Measurements from ENCODE around the gene NES. TPM values are rescaled to one million over a fixed set of nuclear protein-coding genes. Genes with fewer than 3 reads are reported as not detected.
"Not testable (repeated sequence)": the region's sequence is repeated elsewhere in the genome, so short reads cannot be mapped to it uniquely, and the experiment has no call there.

The NES gene
- total and polyA plus RNA-seq, 2 donors: 3.3 to 3.7 TPM

- no peaks in the 10 kb centered on the region for H3K36me3 ChIP-seq (ENCODE audit: control insufficient read depth in 2 of 2, insufficient read depth in 2 of 2, low read length in 1 of 2)
- peaks cover 0 to 2% of the 10 kb centered on the region in 2 donors for H3K4me1 ChIP-seq (ENCODE audit: control insufficient read depth in 2 of 2, insufficient read depth in 2 of 2, low read length in 2 of 2)
- no peak within 1 kb of the TSS for H3K27ac ChIP-seq (ENCODE audit: low read depth in 1 of 2, low read length in 1 of 2)
- H3K4me3 ChIP-seq (ENCODE audit: low read length in 2 of 2): peak within 1 kb of the TSS in 1 of 2 donors; percentile 34
- H3K9me3 ChIP-seq (ENCODE audit: control insufficient read depth in 2 of 2, insufficient read depth in 1 of 2, low read length in 1 of 2): peaks cover 0 to 4% of the 10 kb centered on the region in 2 donors
- no peak for DNase-seq (ENCODE audit: low read depth in 6 of 9, low spot score in 9 of 9)
- H3K27me3 ChIP-seq (ENCODE audit: control insufficient read depth in 2 of 2, insufficient read depth in 1 of 2, low read length in 1 of 2): peaks cover 74 to 97% of the 10 kb centered on the region in 2 donors
- WGBS: 1% methylated on average over 46 of the region's 46 CpGs
These were observed 35.4 kb downstream of the NES start, which contains the start of gene BCAN for GRCh38 chr1:156641761-156642264. BCAN (plus strand) TSS chr1:156642117; CDS start chr1:156646055, 3,938 bp downstream.

DNA sequence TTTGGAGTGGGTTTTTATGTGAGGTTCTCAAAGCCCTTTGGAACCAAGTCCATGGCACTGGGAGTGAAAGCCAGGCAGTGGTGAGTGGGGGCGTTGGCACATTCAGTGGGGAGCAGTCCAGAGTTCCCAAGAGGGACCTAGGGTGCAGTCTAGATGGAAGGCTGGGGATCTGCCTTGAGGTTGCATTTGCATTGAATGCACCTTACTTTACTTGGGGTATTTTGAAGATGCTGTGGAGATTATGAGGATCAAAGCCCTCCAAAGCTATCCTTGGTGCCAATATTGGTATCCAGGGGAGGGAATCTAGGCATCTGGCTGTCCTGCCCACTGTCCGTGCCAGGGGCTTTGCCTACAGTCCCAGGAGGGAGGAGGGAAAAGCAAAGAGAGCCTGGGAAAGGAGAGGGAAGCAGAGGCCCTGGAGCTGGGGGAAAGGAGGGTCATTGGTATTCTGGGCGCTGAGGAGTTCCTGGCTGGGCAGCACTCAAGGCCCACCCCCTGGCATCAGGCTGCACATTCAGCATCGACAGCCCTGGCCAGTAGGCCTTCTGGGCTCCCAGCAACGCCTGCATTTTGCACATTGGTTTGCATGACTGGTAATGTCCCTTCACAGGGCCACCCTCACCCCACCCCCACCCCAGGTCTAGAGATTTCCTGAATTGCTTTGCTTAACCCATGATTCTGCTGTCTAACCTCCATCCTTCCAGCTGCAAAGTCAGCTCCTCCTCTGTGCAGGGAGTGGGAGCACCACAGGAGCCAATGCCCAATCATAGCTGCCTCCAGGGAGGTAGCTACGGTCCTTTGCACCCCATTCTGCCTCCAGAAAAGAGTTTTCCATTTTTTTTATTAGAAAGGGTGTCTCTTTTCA, 36.1 kb downstream of the NES start:
- Histone ChIP-seq H3K4me3 (ENCODE audit: low read length in 2 of 2) (no peak overlapping the region), H3K27ac (ENCODE audit: low read depth in 1 of 2, low read length in 1 of 2) (no peak overlapping the region), H3K4me1 (ENCODE audit: control insufficient read depth in 2 of 2, insufficient read depth in 2 of 2, low read length in 2 of 2) (peaks cover 0 to 2% of the 10 kb centered on the region in 2 donors), H3K9me3 (ENCODE audit: control insufficient read depth in 2 of 2, insufficient read depth in 1 of 2, low read length in 1 of 2) (peaks cover 0 to 4% of the 10 kb centered on the region in 2 donors), H3K36me3 (ENCODE audit: control insufficient read depth in 2 of 2, insufficient read depth in 2 of 2, low read length in 1 of 2) (no peaks in the 10 kb centered on the region), H3K27me3 (ENCODE audit: control insufficient read depth in 2 of 2, insufficient read depth in 1 of 2, low read length in 1 of 2) (peaks cover 69 to 95% of the 10 kb centered on the region in 2 donors)
- WGBS: 43% methylated on average over 6 of the region's 6 CpGs
- DNase-seq (ENCODE audit: low read depth in 6 of 9, low spot score in 9 of 9): no peak

DNA sequence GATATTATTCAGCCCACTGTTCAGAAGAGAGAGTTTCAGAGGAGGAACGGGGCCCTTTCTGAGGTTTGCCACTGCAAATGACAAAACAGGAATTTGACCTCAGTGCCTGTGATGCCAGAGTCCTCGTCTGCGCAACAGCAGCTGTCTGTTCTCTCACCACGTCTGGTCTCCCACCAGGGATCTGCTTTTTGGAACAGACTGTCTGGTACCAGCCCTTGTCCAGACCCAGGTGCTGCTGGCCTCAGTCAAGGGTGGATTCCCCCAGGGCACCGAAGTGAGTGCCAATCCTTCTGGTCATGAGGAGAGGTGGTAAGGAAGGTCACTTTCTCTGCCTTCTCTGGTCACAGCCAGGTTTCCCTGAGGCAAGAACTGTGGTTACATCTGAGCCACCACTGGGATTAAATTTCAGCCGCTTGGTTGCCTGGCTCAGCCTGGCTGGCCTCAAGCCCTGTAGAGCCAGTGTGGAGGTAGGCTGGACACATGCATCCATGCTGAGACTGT, 37.6 kb downstream of the NES start:
- H3K4me1 ChIP-seq (ENCODE audit: control insufficient read depth in 2 of 2, insufficient read depth in 2 of 2, low read length in 2 of 2): peaks cover 0 to 2% of the 10 kb centered on the region in 2 donors
- no peak overlapping the region for H3K27ac ChIP-seq (ENCODE audit: low read depth in 1 of 2, low read length in 1 of 2)
- WGBS: 72% methylated on average over 6 of the region's 6 CpGs
- H3K27me3 ChIP-seq (ENCODE audit: control insufficient read depth in 2 of 2, insufficient read depth in 1 of 2, low read length in 1 of 2): peaks cover 61 to 93% of the 10 kb centered on the region in 2 donors
- H3K9me3 ChIP-seq (ENCODE audit: control insufficient read depth in 2 of 2, insufficient read depth in 1 of 2, low read length in 1 of 2): peaks cover 0 to 4% of the 10 kb centered on the region in 2 donors
- DNase-seq (ENCODE audit: low read depth in 6 of 9, low spot score in 9 of 9): no peak
- no peaks in the 10 kb centered on the region for H3K36me3 ChIP-seq (ENCODE audit: control insufficient read depth in 2 of 2, insufficient read depth in 2 of 2, low read length in 1 of 2)
- H3K4me3 ChIP-seq (ENCODE audit: low read length in 2 of 2): no peak overlapping the region

GRCh38 chr1:156638189-156638985, 38.8 kb downstream of the NES start:
- DNase-seq (ENCODE audit: low read depth in 6 of 9, low spot score in 9 of 9): no peak
- 82% methylated on average over 8 of the region's 8 CpGs for WGBS
- H3K36me3 ChIP-seq (ENCODE audit: control insufficient read depth in 2 of 2, insufficient read depth in 2 of 2, low read length in 1 of 2): no peaks in the 10 kb centered on the region
- H3K4me3 ChIP-seq (ENCODE audit: low read length in 2 of 2): no peak overlapping the region
- H3K27me3 ChIP-seq (ENCODE audit: control insufficient read depth in 2 of 2, insufficient read depth in 1 of 2, low read length in 1 of 2): peaks cover 56 to 93% of the 10 kb centered on the region in 2 donors
- H3K4me1 ChIP-seq (ENCODE audit: control insufficient read depth in 2 of 2, insufficient read depth in 2 of 2, low read length in 2 of 2): no peaks in the 10 kb centered on the region
- peaks cover 0 to 4% of the 10 kb centered on the region in 2 donors for H3K9me3 ChIP-seq (ENCODE audit: control insufficient read depth in 2 of 2, insufficient read depth in 1 of 2, low read length in 1 of 2)
- no peak overlapping the region for H3K27ac ChIP-seq (ENCODE audit: low read depth in 1 of 2, low read length in 1 of 2)

- 86% methylated on average over 3 of the region's 3 CpGs for WGBS
These were observed 44.9 kb downstream of the NES start for GRCh38 chr1:156632355-156632754.

GRCh38 chr1:156631152-156631551, 46.1 kb downstream of the NES start:
- H3K9me3 ChIP-seq (ENCODE audit: control insufficient read depth in 2 of 2, insufficient read depth in 1 of 2, low read length in 1 of 2); DNase-seq (ENCODE audit: low read depth in 6 of 9, low spot score in 9 of 9); H3K27ac ChIP-seq (ENCODE audit: low read depth in 1 of 2, low read length in 1 of 2); H3K36me3 ChIP-seq (ENCODE audit: control insufficient read depth in 2 of 2, insufficient read depth in 2 of 2, low read length in 1 of 2); H3K4me3 ChIP-seq (ENCODE audit: low read length in 2 of 2); H3K4me1 ChIP-seq (ENCODE audit: control insufficient read depth in 2 of 2, insufficient read depth in 2 of 2, low read length in 2 of 2): not testable (repeated sequence)
- 62% methylated on average over 9 of the region's 9 CpGs for WGBS
- peaks cover 18 to 92% of the 10 kb centered on the region in 2 donors for H3K27me3 ChIP-seq (ENCODE audit: control insufficient read depth in 2 of 2, insufficient read depth in 1 of 2, low read length in 1 of 2)

More at GRCh38 chr1:156632355-156632754, 44.9 kb downstream of the NES start:
- Histone ChIP-seq H3K4me3 (ENCODE audit: low read length in 2 of 2) (no peak overlapping the region), H3K9me3 (ENCODE audit: control insufficient read depth in 2 of 2, insufficient read depth in 1 of 2, low read length in 1 of 2) (no peaks in the 10 kb centered on the region), H3K4me1 (ENCODE audit: control insufficient read depth in 2 of 2, insufficient read depth in 2 of 2, low read length in 2 of 2) (no peaks in the 10 kb centered on the region), H3K27ac (ENCODE audit: low read depth in 1 of 2, low read length in 1 of 2) (no peak overlapping the region), H3K27me3 (ENCODE audit: control insufficient read depth in 2 of 2, insufficient read depth in 1 of 2, low read length in 1 of 2) (peaks cover 12 to 89% of the 10 kb centered on the region in 2 donors), H3K36me3 (ENCODE audit: control insufficient read depth in 2 of 2, insufficient read depth in 2 of 2, low read length in 1 of 2) (no peaks in the 10 kb centered on the region)
- no peak for DNase-seq (ENCODE audit: low read depth in 6 of 9, low spot score in 9 of 9)

DNA sequence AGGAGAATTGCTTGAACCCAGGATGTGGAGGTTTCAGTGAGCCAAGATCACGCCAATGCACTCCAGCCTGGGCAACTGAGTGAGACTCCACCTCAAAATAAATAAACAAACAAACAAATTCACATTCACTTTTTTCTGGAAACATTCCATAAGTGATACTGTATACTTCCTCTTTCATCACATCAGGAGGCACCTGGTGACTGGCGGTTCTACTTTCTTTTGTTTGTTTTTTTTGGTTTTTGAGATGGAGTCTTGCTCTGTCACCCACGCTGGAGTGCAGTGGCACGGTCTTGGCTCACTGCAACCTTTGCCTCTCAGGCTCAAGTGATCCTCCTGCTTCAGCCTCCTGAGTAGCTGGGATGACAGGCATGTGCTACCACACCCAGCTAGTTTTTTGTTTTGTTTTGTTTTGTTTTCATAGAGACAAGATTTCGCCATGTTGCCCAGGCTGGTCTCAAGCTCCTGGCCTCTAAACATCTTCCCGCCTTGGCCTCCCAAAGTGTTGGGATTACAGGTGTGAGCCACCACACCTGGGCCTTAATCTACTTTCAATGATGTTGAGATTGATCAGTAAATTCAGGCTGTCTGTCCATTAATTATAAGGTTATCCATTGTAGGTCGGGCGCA, 47.3 kb downstream of the NES start:
- Histone ChIP-seq H3K36me3 (ENCODE audit: control insufficient read depth in 2 of 2, insufficient read depth in 2 of 2, low read length in 1 of 2) (no peaks in the 10 kb centered on the region), H3K27ac (ENCODE audit: low read depth in 1 of 2, low read length in 1 of 2) (no peak overlapping the region), H3K27me3 (ENCODE audit: control insufficient read depth in 2 of 2, insufficient read depth in 1 of 2, low read length in 1 of 2) (peaks cover 27 to 94% of the 10 kb centered on the region in 2 donors), H3K4me3 (ENCODE audit: low read length in 2 of 2) (no peak overlapping the region), H3K4me1 (ENCODE audit: control insufficient read depth in 2 of 2, insufficient read depth in 2 of 2, low read length in 2 of 2) (peaks cover 0 to 2% of the 10 kb centered on the region in 2 donors), H3K9me3 (ENCODE audit: control insufficient read depth in 2 of 2, insufficient read depth in 1 of 2, low read length in 1 of 2) (no peaks in the 10 kb centered on the region)
- no peak for DNase-seq (ENCODE audit: low read depth in 6 of 9, low spot score in 9 of 9)
- 68% methylated on average over 8 of the region's 8 CpGs for WGBS

GRCh38 chr1:156627313-156627880, 49.8 kb downstream of the NES start:
- DNase-seq (ENCODE audit: low read depth in 6 of 9, low spot score in 9 of 9): peak in 3 of 9 donors; percentile 22 to 48 (median 27)
- peaks cover 38 to 95% of the 10 kb centered on the region in 2 donors for H3K27me3 ChIP-seq (ENCODE audit: control insufficient read depth in 2 of 2, insufficient read depth in 1 of 2, low read length in 1 of 2)

More at GRCh38 chr1:156627313-156627880, 49.8 kb downstream of the NES start:
- Histone ChIP-seq H3K9me3 (ENCODE audit: control insufficient read depth in 2 of 2, insufficient read depth in 1 of 2, low read length in 1 of 2) (no peaks in the 10 kb centered on the region), H3K4me1 (ENCODE audit: control insufficient read depth in 2 of 2, insufficient read depth in 2 of 2, low read length in 2 of 2) (peaks cover 2 to 7% of the 10 kb centered on the region in 2 donors), H3K4me3 (ENCODE audit: low read length in 2 of 2) (no peak overlapping the region), H3K27ac (ENCODE audit: low read depth in 1 of 2, low read length in 1 of 2) (no peak overlapping the region), H3K36me3 (ENCODE audit: control insufficient read depth in 2 of 2, insufficient read depth in 2 of 2, low read length in 1 of 2) (no peaks in the 10 kb centered on the region)
- 97% methylated on average over 2 of the region's 2 CpGs for WGBS
